ENCODE measurements around the gene FAM20B.
"Not testable (repeated sequence)": the region's sequence is repeated elsewhere in the genome, so short reads cannot be mapped to it uniquely, and the experiment has no call there.

Gene FAM20B

DNA sequence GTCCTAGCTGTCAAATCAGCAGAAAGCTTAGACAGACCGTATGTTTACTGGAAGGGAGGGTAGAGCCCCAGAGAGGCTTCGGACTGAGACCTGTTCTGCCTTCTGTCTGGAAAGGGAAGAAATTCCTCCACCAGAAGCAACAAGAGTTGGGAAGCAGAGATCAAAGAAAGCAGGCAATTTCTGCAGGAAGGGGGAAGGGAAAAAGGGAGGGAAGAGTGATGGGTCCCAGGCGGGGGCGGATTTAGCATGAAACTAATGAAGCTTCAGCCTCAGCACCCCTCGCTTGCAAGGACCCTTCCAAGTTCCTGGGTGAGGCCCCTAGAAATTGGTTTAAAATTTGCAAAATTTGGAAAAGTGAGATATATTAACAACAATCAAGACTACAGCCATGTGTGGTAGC, 26.6 kb upstream of the FAM20B start:
- no peak for DNase-seq (ENCODE audit: low spot score)
- TF ChIP-seq, protein P1, sequence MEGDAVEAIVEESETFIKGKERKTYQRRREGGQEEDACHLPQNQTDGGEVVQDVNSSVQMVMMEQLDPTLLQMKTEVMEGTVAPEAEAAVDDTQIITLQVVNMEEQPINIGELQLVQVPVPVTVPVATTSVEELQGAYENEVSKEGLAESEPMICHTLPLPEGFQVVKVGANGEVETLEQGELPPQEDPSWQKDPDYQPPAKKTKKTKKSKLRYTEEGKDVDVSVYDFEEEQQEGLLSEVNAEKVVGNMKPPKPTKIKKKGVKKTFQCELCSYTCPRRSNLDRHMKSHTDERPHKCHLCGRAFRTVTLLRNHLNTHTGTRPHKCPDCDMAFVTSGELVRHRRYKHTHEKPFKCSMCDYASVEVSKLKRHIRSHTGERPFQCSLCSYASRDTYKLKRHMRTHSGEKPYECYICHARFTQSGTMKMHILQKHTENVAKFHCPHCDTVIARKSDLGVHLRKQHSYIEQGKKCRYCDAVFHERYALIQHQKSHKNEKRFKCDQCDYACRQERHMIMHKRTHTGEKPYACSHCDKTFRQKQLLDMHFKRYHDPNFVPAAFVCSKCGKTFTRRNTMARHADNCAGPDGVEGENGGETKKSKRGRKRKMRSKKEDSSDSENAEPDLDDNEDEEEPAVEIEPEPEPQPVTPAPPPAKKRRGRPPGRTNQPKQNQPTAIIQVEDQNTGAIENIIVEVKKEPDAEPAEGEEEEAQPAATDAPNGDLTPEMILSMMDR (IDR thresholded peaks at IDR 0.05; ENCODE audit: extremely low read depth, insufficient read depth, missing control alignments) = no peak
- in situ Hi-C loops (cut with MboI; ENCODE audit: low pct_unique_long_range_greater_than_20kb, low sequenced_read_pairs, unreplicated experiment) = no loop called here

DNA sequence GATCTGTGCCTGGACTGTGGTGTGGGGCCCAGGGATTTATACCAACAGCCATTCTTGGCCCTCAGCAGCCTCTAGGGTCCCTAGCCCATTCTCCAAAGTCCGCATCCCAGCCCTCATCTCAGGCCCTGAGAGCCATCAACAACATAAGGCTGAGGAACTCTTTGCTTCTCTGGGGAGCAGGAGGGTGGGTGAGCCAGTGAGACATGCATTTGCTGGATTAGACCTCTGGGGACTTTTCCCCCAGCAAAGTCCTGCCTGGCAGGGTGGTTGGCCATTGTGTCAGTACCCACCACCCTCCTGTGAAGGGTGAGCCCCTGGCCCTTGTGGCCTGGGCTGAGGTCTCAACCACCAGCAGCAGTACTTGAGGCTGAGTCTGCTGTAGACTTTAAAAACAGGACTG, 24.2 kb upstream of the FAM20B start:
- in situ Hi-C loops (cut with MboI; ENCODE audit: low pct_unique_long_range_greater_than_20kb, low sequenced_read_pairs, unreplicated experiment) = loop anchor here (25.0 kb wide), 1 partner anchor 239 kb away; no protein-coding TSS in a partner anchor
- TF ChIP-seq, protein P1 (IDR thresholded peaks at IDR 0.05; ENCODE audit: extremely low read depth, insufficient read depth, missing control alignments) = no peak
- no peak for DNase-seq (ENCODE audit: low spot score)

DNA sequence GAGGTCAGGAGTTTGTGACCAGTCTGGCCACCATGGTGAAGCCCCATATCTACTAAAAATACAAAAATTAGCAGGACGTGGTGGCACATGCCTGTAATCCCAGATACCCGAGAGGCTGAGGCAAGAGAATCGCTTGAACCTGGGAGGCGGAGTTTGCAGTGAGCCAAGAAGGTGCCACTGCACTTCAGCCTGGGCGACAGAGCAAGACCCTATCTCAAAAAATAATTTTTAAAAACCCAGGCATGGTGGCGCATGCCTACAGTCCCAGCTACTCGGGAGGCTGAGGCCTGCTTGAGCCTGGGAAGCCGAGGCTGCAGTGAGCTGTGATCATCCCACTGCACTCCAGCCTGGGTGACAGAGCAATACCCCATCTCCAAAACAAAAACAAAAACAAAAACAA, 23.6 kb upstream of the FAM20B start:
- DNase-seq (ENCODE audit: low spot score) = not testable (repeated sequence)
- in situ Hi-C loops (cut with MboI; ENCODE audit: low pct_unique_long_range_greater_than_20kb, low sequenced_read_pairs, unreplicated experiment) = loop anchor here (25.0 kb wide), 1 partner anchor 240 kb away; no protein-coding TSS in a partner anchor

DNA sequence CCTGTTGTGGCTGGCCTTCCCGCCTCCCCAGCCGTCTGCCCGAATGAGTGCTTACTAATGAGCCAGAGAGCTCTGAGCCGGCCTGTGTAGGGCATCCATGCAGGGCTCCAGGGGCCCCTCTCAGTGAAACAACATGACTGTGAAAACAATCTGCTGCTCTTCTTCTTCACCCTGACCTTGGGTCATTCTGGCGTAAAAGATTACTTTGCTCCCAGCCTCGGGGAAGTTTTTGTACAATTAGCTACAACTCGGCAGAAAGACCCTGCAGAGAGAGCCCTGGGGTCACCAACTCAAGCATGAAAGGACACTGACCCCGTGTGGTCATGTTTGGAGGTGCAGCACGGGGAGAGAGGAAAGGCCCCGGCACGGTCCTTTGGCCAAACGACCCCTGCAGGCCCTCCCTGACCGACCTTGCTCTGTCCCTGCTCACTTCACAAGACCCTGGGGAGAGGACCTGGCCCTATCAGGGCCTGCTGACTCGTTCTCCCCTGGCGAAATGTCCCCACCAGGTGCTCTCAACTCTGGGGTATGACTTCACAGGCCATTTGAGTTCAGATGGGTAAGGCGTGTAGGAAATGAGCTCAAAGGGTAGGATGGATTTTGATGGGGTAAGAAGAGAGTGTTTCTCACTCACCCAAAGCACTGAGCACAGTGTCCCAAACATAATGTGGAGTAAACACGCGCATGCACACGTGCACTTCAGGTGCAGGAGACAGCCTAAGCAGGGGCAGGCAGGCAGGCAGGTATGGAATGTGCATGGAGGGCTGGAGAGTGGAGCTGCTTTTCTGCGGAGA, 22.9 kb upstream of the FAM20B start:
- DNase-seq (ENCODE audit: low spot score) = peak; percentile 55

DNA sequence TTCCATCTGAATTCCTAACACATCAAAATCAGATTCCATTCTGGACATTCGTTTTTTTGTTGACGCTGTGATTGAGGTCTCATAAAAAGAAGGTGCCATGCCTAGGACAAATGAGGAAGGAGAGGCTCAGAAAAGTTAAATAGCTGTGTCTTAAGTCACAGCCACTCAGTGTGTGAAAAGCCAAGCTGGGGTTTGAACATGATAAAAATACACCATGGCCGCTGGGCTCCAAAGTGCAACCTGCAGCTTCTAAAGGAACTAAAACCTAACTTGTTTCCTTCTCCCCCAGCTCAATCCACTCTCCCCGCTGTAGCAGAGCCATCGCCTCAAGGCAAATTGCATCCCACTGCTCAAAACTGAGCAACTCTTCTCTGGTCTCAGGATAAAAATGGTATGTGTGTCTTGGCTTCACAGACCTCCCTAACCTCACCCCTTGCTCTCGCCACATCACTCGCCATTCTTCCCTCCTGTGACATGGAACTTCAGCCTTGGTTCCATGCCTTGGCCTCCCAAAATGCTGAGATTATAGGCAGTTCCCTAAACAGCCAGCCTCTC, 22.1 kb upstream of the FAM20B start:
- in situ Hi-C loops (cut with MboI; ENCODE audit: low pct_unique_long_range_greater_than_20kb, low sequenced_read_pairs, unreplicated experiment) = loop anchor here (25.0 kb wide), 1 partner anchor 241 kb away; no protein-coding TSS in a partner anchor
- TF ChIP-seq, protein P1 (IDR thresholded peaks at IDR 0.05; ENCODE audit: extremely low read depth, insufficient read depth, missing control alignments) = no peak
- no peak for DNase-seq (ENCODE audit: low spot score)

More for the DNA sequence above, 22.9 kb upstream of the FAM20B start:
- TF ChIP-seq, protein P1 (IDR thresholded peaks at IDR 0.05; ENCODE audit: extremely low read depth, insufficient read depth, missing control alignments) = peak; percentile 91
- in situ Hi-C loops (cut with MboI; ENCODE audit: low pct_unique_long_range_greater_than_20kb, low sequenced_read_pairs, unreplicated experiment) = loop anchor here (25.0 kb wide), 1 partner anchor 240 kb away; no protein-coding TSS in a partner anchor

DNA sequence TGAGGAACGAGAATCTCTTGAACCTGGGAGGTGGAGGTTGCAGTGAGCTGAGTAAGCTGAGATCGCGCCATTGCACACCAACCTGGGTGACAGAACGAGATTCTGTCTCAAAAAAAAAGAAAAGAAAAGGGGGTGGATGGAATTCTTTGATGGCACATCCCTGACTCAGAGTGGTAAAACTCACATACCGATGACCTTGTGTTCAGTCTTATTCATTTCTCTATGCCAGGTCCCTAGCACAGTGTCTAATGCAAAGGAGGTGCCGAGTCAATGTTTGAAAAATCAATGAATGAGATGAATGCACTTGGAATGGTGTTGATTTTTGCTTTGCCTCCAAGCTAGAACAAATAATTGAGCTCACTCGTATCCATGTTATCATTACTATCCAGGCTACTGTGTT, 18.5 kb upstream of the FAM20B start:
- in situ Hi-C loops (cut with MboI; ENCODE audit: low pct_unique_long_range_greater_than_20kb, low sequenced_read_pairs, unreplicated experiment) = loop anchor here (5.0 to 25.0 kb wide), 2 partner anchors 245 to 480 kb away; no protein-coding TSS in a partner anchor
- TF ChIP-seq, protein P1 (IDR thresholded peaks at IDR 0.05; ENCODE audit: extremely low read depth, insufficient read depth, missing control alignments) = no peak
- DNase-seq (ENCODE audit: low spot score) = no peak

DNA sequence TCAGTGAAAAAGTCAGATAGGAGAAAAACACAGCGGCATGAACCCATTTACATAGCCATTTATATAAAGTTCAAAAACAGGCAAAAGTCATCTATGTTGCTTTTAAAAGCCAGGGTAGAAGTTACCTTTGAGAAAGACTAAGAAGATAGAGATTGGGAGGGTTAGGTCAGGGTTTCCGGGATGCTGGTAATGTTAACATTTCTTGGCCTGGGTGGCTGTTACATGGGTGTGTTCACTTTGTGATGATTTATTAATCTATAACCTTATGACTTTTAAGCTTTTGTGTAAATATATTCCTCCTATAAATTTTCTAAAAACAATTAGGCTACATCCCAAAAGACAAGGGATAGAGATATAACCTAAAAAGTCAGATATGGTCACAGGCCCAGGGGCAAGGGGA, 15.0 kb upstream of the FAM20B start:
- TF ChIP-seq, protein P1 (IDR thresholded peaks at IDR 0.05; ENCODE audit: extremely low read depth, insufficient read depth, missing control alignments) = no peak
- in situ Hi-C loops (cut with MboI; ENCODE audit: low pct_unique_long_range_greater_than_20kb, low sequenced_read_pairs, unreplicated experiment) = loop anchor here (25.0 kb wide), 1 partner anchor 248 kb away; no protein-coding TSS in a partner anchor
- DNase-seq (ENCODE audit: low spot score) = no peak
